PFSK-1 (cell line): ENCODE measurements around the gene CAPZA1.

Source experiments
- FOXP2 ChIP-seq: optimal IDR thresholded peaks from 2 replicates; pipeline ENCODE3; 2011; ENCODE audit warnings: borderline replicate concordance, control low read depth, inconsistent platforms; ENCODE audit not compliant: insufficient read depth; ENCODE audit errors: extremely low read length, extremely low read depth
- POLR2AphosphoS5 ChIP-seq: IDR thresholded peaks from 2 replicates; pipeline ENCODE4 v1.6.1; 2012; ENCODE audit warnings: low read depth, mild to moderate bottlenecking, control low read depth, low read length, moderate library complexity
- REST ChIP-seq, 2 experiments: IDR thresholded peaks; 2 replicates each; pipeline versions ENCODE4 v1.6.1 to v1.8.0; 2011 to 2012; ENCODE audit warnings: low read depth in 2 of 2, low read length in 2 of 2, control low read depth in 1 of 2, inconsistent platforms in 1 of 2, mild to moderate bottlenecking in 1 of 2, moderate library complexity in 1 of 2; ENCODE audit not compliant: insufficient read depth in 1 of 2
- SIN3A ChIP-seq: IDR thresholded peaks from 2 replicates; pipeline ENCODE4 v1.6.1; 2012; ENCODE audit warnings: mild to moderate bottlenecking, low read length, moderate library complexity, borderline replicate concordance; ENCODE audit not compliant: insufficient read depth
- TAF1 ChIP-seq: IDR thresholded peaks from 2 replicates; pipeline ENCODE4 v1.6.1; 2012; ENCODE audit warnings: low read length, control low read depth, borderline replicate concordance; ENCODE audit not compliant: insufficient read depth

GRCh38 chr1:112677501-112677900, 57.9 kb downstream of the CAPZA1 start:
- TF ChIP-seq SIN3A (no peak), REST (IDR thresholded peaks at IDR 0.05; ENCODE audit: insufficient read depth in 1 of 2, low read depth in 2 of 2, low read length in 2 of 2) (no peak), POLR2AphosphoS5 (no peak), TAF1 (no peak), FOXP2 (no peak)
